Caco-2 (cell line): ENCODE measurements around the gene MAP3K9. TPM values are rescaled to one million over a fixed set of nuclear protein-coding genes. Genes with fewer than 3 reads are reported as not detected.
A peak's percentile ranks its signal among the peaks of the same experiment; 100 is the strongest.

Experiments used
- BruUV-seq: library from RNA; stranded (reverse); fragments of 400-500 nt; replicated peaks from 2 replicates; lab custom pipeline; 2021; lab: Mats Ljungman, UMichigan
- CTCF ChIA-PET: fragments of 300-600 bp; sonication (Branson Sonifier 250); formaldehyde crosslinking; loops from one replicate; lab custom pipeline; 2022; ENCODE audit warnings: antibody characterized with exemption; lab: Charles Lee
- POLR2A ChIA-PET: fragments of 300-600 bp; sonication (Branson Sonifier 250); formaldehyde crosslinking; loops from one replicate; lab custom pipeline; 2022; ENCODE audit warnings: antibody characterized with exemption; lab: Charles Lee
- DNase-seq, 2 experiments: peaks; one replicate each; pipeline versions ENCODE4 v3.0.0 to v3.0.0-alpha.2; 2020 to 2022
- H3K27me3 ChIP-seq: replicated peaks from 2 replicates; pipeline ENCODE4 v1.6.0; 2011; ENCODE audit warnings: low read length; ENCODE audit not compliant: control insufficient read depth, insufficient read depth
- H3K36me3 ChIP-seq: 2 replicates; pipeline ENCODE4 v1.5.1; 2011; ENCODE audit warnings: low read length; ENCODE audit not compliant: control insufficient read depth, insufficient read depth
- H3K4me1 ChIP-seq: fragments of 250-450 bp; sonication (Bioruptor Pico); 2 replicates; pipeline ENCODE4 v1.5.1; 2020; ENCODE audit warnings: mild to moderate bottlenecking
- H3K4me3 ChIP-seq: 2 replicates; pipeline ENCODE4 v1.5.1; 2011; ENCODE audit warnings: low read depth, mild to moderate bottlenecking, control low read depth, low read length
- H3K9me3 ChIP-seq: fragments of 250-450 bp; sonication (Bioruptor Pico); 2 replicates; pipeline ENCODE4 v1.5.1; 2020; ENCODE audit warnings: mild to moderate bottlenecking, moderate library complexity
- H3K27ac Mint-ChIP-seq: one replicate; pipeline ENCODE4 v1.8.0; 2022; ENCODE audit warnings: mixed read lengths; ENCODE audit not compliant: unreplicated experiment
- H3K27me3 Mint-ChIP-seq: one replicate; pipeline ENCODE4 v1.8.0; 2022; ENCODE audit warnings: mixed read lengths; ENCODE audit not compliant: insufficient read depth, unreplicated experiment
- H3K36me3 Mint-ChIP-seq: one replicate; pipeline ENCODE4 v1.8.0; 2022; ENCODE audit warnings: mild to moderate bottlenecking, mixed read lengths; ENCODE audit not compliant: insufficient read depth, unreplicated experiment
- H3K4me1 Mint-ChIP-seq: one replicate; pipeline ENCODE4 v1.8.0; 2022; ENCODE audit warnings: low read depth, mixed read lengths; ENCODE audit not compliant: unreplicated experiment
- H3K4me3 Mint-ChIP-seq: one replicate; pipeline ENCODE4 v1.8.0; 2022; ENCODE audit warnings: mild to moderate bottlenecking, moderate library complexity, mixed read lengths; ENCODE audit not compliant: unreplicated experiment
- H3K9me3 Mint-ChIP-seq: one replicate; pipeline ENCODE4 v1.8.0; 2022; ENCODE audit warnings: mixed read lengths; ENCODE audit not compliant: unreplicated experiment
- CTCF ChIP-seq, 2 experiments: fragments of 200-600 bp in 1 of 2; IDR thresholded peaks; 1 replicate in 1 of 2; 2 replicates in 1 of 2; pipeline versions ENCODE4 v1.5.1 to v1.8.0; 2011 to 2022; ENCODE audit warnings: antibody characterized with exemption in 1 of 2, control low read depth in 1 of 2, inconsistent platforms in 1 of 2, low read depth in 1 of 2, low read length in 1 of 2, mild to moderate bottlenecking in 1 of 2, moderate library complexity in 1 of 2; ENCODE audit not compliant: insufficient read depth in 1 of 2, severe bottlenecking in 1 of 2, unreplicated experiment in 1 of 2
- intact Hi-C: fragments of 100-400 bp; cut with micrococcal nuclease; formaldehyde crosslinking; loops from one replicate; pipeline ENCODE4 v1.10.0; 2022; ENCODE audit not compliant: unreplicated experiment
- total RNA-seq: library from RNA; stranded (reverse); gene quantifications from 2 replicates; pipeline ENCODE4 v1.2.3, GENCODE V29; 2022

MAP3K9 gene
- total RNA-seq, 1 experiment from 2014 or later: 19.5 TPM

GRCh38 chr14:70822530-70823185, 13.3 kb upstream of the MAP3K9 start:
- Mint-ChIP-seq H3K4me1 (peaks cover 7% of the 10 kb centered on the region), H3K27me3 (peaks cover 4% of the 10 kb centered on the region), H3K9me3 (no peaks in the 10 kb centered on the region), H3K27ac (no peak overlapping the region), H3K36me3 (peaks cover 4% of the 10 kb centered on the region), H3K4me3 (peak overlapping the region; percentile 74)
- H3K9me3 ChIP-seq: no peaks in the 10 kb centered on the region
- no peaks in the 10 kb centered on the region for H3K36me3 ChIP-seq
- intact Hi-C loops: loop anchor here (5.0 kb wide), 1 partner anchor 85 kb away; the partner anchor contains the start of gene PCNX1
- H3K4me3 ChIP-seq: peak overlapping the region; percentile 91
- no TSS peak for BruUV-seq
- no peak for TF ChIP-seq CTCF (IDR thresholded peaks at IDR 0.05; ENCODE audit: insufficient read depth in 1 of 2, low read depth in 1 of 2, low read length in 1 of 2, severe bottlenecking in 1 of 2, unreplicated experiment in 1 of 2)
- H3K4me1 ChIP-seq: 0 out of 2 replicates have a peak, but pooled peaks cover under 1% of the 10 kb centered on the region
- no peaks in the 10 kb centered on the region for H3K27me3 ChIP-seq
- ChIA-PET CTCF (interaction anchor here (0.5 to 0.7 kb wide), 2 partner anchors 13 to 131 kb away, joined by 4 read pairs; partner anchors contain the start of gene MAP3K9), POLR2A (interaction anchor here (0.6 to 1.3 kb wide), 2 partner anchors 13 to 260 kb away, joined by 3 to 4 read pairs; partner anchors contain the start of gene MAP3K9)
- DNase-seq: peak; percentile 58 to 59

DNA sequence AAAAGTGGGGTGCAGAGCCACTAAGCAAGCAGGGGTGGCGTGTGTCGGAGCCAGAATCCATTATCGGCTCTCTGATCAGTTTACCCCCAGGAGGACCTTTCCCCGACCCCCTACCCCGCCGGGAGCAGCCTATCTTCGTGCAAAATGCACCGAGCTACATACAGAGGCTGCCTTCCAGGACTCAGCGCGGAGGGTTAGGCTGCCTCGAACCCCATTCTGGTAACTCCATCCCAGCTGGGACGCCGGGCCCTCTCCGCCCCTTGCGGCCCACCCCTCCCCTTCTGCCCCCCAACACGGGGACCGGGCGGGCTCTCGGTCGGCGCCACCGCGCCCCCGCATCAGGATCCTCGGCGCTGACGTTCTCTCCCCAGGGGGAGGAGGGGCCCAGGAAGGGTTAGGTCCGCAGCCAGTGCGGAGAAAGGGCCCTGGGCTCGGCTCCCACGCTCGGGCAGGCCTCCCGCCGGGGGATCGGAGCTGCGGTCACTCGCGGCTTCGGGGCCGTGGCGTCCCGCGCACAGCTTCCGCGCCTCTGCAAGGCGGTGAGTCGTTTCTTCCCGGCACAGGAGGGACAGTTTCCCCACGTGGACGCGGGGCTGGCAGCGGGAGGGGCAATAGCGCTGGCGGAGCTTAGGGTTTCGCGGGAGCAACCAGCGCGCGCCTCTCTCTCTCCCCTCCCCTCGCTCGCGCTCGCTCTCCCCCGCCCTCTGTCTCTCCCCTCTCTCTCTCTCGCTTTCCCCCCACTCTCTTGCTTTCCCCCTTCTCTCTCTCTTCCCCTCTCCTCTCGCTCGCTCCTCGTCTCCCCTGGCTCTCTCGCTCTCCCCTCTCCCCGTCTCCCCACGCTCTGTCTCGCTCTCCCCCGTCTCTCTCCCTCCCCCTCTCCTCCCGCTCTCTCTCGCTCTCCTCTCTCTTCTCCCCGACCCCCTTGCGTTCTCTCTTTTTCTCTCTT, 12.5 kb upstream of the MAP3K9 start:
- Mint-ChIP-seq H3K27ac (no peak overlapping the region), H3K4me3 (peak overlapping the region; percentile 74), H3K36me3 (peaks cover 4% of the 10 kb centered on the region), H3K9me3 (no peaks in the 10 kb centered on the region), H3K27me3 (peaks cover 4% of the 10 kb centered on the region), H3K4me1 (peaks cover 7% of the 10 kb centered on the region)
- ChIA-PET CTCF (interaction anchor here (0.6 to 0.7 kb wide), 3 partner anchors 84 to 134 kb away, joined by 3 to 4 read pairs (median 3); partner anchors contain the start of gene PCNX1), POLR2A (interaction anchor here (0.7 to 1.3 kb wide), 2 partner anchors 12 to 86 kb away, joined by 3 read pairs; partner anchors contain the start of genes MAP3K9 and PCNX1)
- H3K27me3 ChIP-seq: no peaks in the 10 kb centered on the region
- H3K4me1 ChIP-seq: 0 out of 2 replicates have a peak, but pooled peaks cover 2% of the 10 kb centered on the region
- DNase-seq: peak; percentile 45 to 49
- BruUV-seq: no TSS peak
- no peak for TF ChIP-seq CTCF (IDR thresholded peaks at IDR 0.05; ENCODE audit: insufficient read depth in 1 of 2, low read depth in 1 of 2, low read length in 1 of 2, severe bottlenecking in 1 of 2, unreplicated experiment in 1 of 2)
- H3K4me3 ChIP-seq: peak overlapping the region; percentile 91
- no peaks in the 10 kb centered on the region for H3K36me3 ChIP-seq
- no peaks in the 10 kb centered on the region for H3K9me3 ChIP-seq
- intact Hi-C loops: loop anchor here (5.0 kb wide), 1 partner anchor 85 kb away; the partner anchor contains the start of gene PCNX1

DNA sequence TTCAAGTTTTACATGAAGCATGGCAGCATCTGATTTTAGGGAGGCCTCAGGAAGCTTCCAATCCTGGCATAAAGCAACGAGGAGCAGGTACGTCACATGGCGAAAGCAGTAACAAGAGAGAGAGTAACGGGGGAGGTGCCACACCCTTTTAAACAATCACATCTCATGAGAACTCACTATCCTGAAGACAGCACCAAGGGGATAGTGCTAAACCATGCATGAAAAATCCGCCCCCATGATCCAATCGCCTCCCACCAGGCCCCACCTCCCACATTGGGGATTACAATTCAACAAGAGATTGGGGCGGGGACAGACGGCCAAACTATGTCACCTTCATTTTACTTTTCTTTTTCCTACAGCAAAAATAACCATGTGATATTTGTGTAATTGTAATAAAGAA, 7.2 kb upstream of the MAP3K9 start:
- H3K27ac Mint-ChIP-seq: no peak overlapping the region
- H3K27me3 ChIP-seq: no peaks in the 10 kb centered on the region
- H3K9me3 ChIP-seq: no peaks in the 10 kb centered on the region
- no peaks in the 10 kb centered on the region for H3K27me3 Mint-ChIP-seq
- H3K4me3 Mint-ChIP-seq: no peak overlapping the region
- no peaks in the 10 kb centered on the region for H3K4me1 Mint-ChIP-seq
- no peaks in the 10 kb centered on the region for H3K36me3 ChIP-seq
- no peak overlapping the region for H3K4me3 ChIP-seq
- BruUV-seq: no TSS peak
- ChIA-PET POLR2A (no interaction called here), CTCF (interaction anchor here (0.9 to 1.0 kb wide), 2 partner anchors 72 to 139 kb away, joined by 3 read pairs; no protein-coding TSS in a partner anchor)
- H3K9me3 Mint-ChIP-seq: no peaks in the 10 kb centered on the region
- peaks cover 4% of the 10 kb centered on the region for H3K36me3 Mint-ChIP-seq
- H3K4me1 ChIP-seq: peaks cover 19% of the 10 kb centered on the region
- DNase-seq: no peak
- TF ChIP-seq CTCF (IDR thresholded peaks at IDR 0.05; ENCODE audit: insufficient read depth in 1 of 2, low read depth in 1 of 2, low read length in 1 of 2, severe bottlenecking in 1 of 2, unreplicated experiment in 1 of 2): no peak
- intact Hi-C loops: loop anchor here (2.0 kb wide), 1 partner anchor 64 kb away; no protein-coding TSS in a partner anchor
